Body of pancreas (tissue), 4 donors: ENCODE results near the gene SUPT3H.

ENCODE experiments used
- POLR2A ChIP-seq, 3 donors: fragments of 450-650 bp; IDR thresholded peaks; one replicate each; pipeline ENCODE4 v1.6.1; 2016; ENCODE audit warnings: antibody characterized with exemption in 3 of 3, mild to moderate bottlenecking in 2 of 3
- TF ChIP-seq, protein P1 (sequence below), 7 experiments: fragments of 450-650 bp in 4 of 7; fragments of 200-600 bp in 3 of 7; sonication (generic) in 3 of 7; IDR thresholded peaks; one replicate each; pipeline ENCODE4 v1.5.1; 2016 to 2019; ENCODE audit warnings: antibody characterized with exemption in 7 of 7

DNA sequence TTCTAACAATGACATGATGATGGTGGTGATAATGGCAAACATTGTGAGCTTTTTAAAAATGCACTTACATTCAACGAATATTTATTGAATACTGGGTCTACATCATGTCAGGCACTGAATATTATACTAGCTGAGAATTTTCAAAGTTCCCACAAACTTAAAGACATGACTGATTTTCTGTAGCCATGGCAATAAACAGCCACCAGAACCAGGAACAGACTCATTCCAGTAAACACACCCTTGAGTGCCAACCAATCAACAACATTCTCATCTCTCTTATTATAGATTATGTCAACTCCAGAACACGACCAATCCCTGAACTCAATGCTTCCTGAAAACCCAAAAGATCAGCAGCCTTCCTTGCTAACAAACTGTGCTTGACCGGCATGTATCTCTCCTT is 262.0 kb downstream of the SUPT3H start:
- TF ChIP-seq, protein P1, sequence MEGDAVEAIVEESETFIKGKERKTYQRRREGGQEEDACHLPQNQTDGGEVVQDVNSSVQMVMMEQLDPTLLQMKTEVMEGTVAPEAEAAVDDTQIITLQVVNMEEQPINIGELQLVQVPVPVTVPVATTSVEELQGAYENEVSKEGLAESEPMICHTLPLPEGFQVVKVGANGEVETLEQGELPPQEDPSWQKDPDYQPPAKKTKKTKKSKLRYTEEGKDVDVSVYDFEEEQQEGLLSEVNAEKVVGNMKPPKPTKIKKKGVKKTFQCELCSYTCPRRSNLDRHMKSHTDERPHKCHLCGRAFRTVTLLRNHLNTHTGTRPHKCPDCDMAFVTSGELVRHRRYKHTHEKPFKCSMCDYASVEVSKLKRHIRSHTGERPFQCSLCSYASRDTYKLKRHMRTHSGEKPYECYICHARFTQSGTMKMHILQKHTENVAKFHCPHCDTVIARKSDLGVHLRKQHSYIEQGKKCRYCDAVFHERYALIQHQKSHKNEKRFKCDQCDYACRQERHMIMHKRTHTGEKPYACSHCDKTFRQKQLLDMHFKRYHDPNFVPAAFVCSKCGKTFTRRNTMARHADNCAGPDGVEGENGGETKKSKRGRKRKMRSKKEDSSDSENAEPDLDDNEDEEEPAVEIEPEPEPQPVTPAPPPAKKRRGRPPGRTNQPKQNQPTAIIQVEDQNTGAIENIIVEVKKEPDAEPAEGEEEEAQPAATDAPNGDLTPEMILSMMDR (IDR thresholded peaks at IDR 0.05): no peak
- no peak for TF ChIP-seq POLR2A (IDR thresholded peaks at IDR 0.05)
